B cell (primary cell): ENCODE data around the gene XXYLT1. TPM values are rescaled to one million over a fixed set of nuclear protein-coding genes. Genes with fewer than 3 reads are reported as not detected.

Source experiments
- ATAC-seq: fragments of 200-7000 bp; cut with Tn5 transposase; one replicate; pipeline ENCODE4 v1.10.0; 2021; ENCODE audit warnings: low read depth, mild to moderate bottlenecking, moderate number of reproducible peaks, moderate library complexity
- CTCF ChIA-PET: fragments of 350-600 bp; sonication (Branson Sonifier 250); formaldehyde crosslinking; loops from one replicate; lab custom pipeline; 2021; ENCODE audit warnings: antibody characterized with exemption, inconsistent platforms; lab: Charles Lee
- POLR2A ChIA-PET: fragments of 350-600 bp; sonication (Branson Sonifier 250); formaldehyde crosslinking; loops from one replicate; lab custom pipeline; 2021; ENCODE audit warnings: antibody characterized with exemption; lab: Charles Lee
- DNase-seq: peaks from one replicate; pipeline ENCODE4 v3.0.0; 2013
- H2AFZ ChIP-seq: 2 replicates; pipeline ENCODE4 v1.6.1; 2012; ENCODE audit warnings: mild to moderate bottlenecking, low read depth, low read length; ENCODE audit not compliant: insufficient read depth, poor library complexity, severe bottlenecking
- H3K27ac ChIP-seq, 2 donors: 1 replicate in 1 of 2; 2 replicates in 1 of 2; pipeline ENCODE4 v1.5.1; 2012 to 2013; ENCODE audit warnings: low read length in 2 of 2, mild to moderate bottlenecking in 2 of 2, moderate library complexity in 1 of 2
- H3K27me3 ChIP-seq, 4 experiments: fragments of 200-600 bp in 1 of 4; sonication (generic) in 1 of 4; replicated peaks in 1 of 4; 1 replicate in 2 of 4; 2 replicates in 2 of 4; pipeline versions ENCODE4 v1.6.1 to v1.7.0; 2013 to 2016; ENCODE audit warnings: low read length in 3 of 4, mild to moderate bottlenecking in 2 of 4, mixed read lengths in 1 of 4, moderate library complexity in 1 of 4; ENCODE audit not compliant: insufficient read depth in 4 of 4, control insufficient read depth in 3 of 4; ENCODE audit errors: control extremely low read depth in 1 of 4
- H3K36me3 ChIP-seq, 2 experiments: replicated peaks in 1 of 2; 1 replicate in 1 of 2; 2 replicates in 1 of 2; pipeline versions ENCODE4 v1.6.1 to v1.7.1; 2013; ENCODE audit warnings: low read length in 1 of 2; ENCODE audit not compliant: insufficient read depth in 2 of 2, control insufficient read depth in 1 of 2; ENCODE audit errors: control extremely low read depth in 1 of 2, extremely low read depth in 1 of 2
- H3K4me1 ChIP-seq, 2 donors: fragments of 200-600 bp in 1 of 2; sonication (generic) in 1 of 2; 1 replicate in 1 of 2; 2 replicates in 1 of 2; pipeline versions ENCODE4 v1.5.1 to v1.6.1; 2013 to 2017; ENCODE audit warnings: low read length in 2 of 2; ENCODE audit not compliant: control insufficient read depth in 2 of 2, insufficient read depth in 2 of 2
- H3K4me2 ChIP-seq: replicated peaks from 2 replicates; pipeline ENCODE3; 2012; ENCODE audit warnings: mild to moderate bottlenecking, low read depth, low read length; ENCODE audit not compliant: poor library complexity, severe bottlenecking
- H3K4me3 ChIP-seq, 5 experiments: fragments of 200-600 bp in 1 of 5; sonication (generic) in 1 of 5; 1 replicate in 3 of 5; 2 replicates in 2 of 5; pipeline versions ENCODE4 v1.5.1 to v1.7.0; 2011 to 2016; ENCODE audit warnings: low read length in 4 of 5, mild to moderate bottlenecking in 4 of 5, low read depth in 2 of 5, control low read depth in 1 of 5, moderate library complexity in 1 of 5; ENCODE audit not compliant: insufficient read depth in 1 of 5; ENCODE audit errors: control extremely low read depth in 1 of 5, extremely low read depth in 1 of 5
- H3K79me2 ChIP-seq: fragments of 200-600 bp; sonication (generic); one replicate; pipeline ENCODE4 v1.6.0; 2016; ENCODE audit warnings: low read length; ENCODE audit not compliant: control insufficient read depth, insufficient read depth
- H3K9ac ChIP-seq: fragments of 200-600 bp; sonication (generic); 2 replicates; pipeline ENCODE4 v1.6.1; 2017; ENCODE audit warnings: mild to moderate bottlenecking, low read length, moderate library complexity
- H3K9me3 ChIP-seq, 3 donors: one replicate each; pipeline versions ENCODE4 v1.6.1 to v1.7.1; 2013; ENCODE audit warnings: low read length in 2 of 3; ENCODE audit not compliant: control insufficient read depth in 2 of 3, insufficient read depth in 1 of 3; ENCODE audit errors: control extremely low read depth in 1 of 3
- H4K20me1 ChIP-seq: 2 replicates; pipeline ENCODE4 v1.6.0; 2012; ENCODE audit warnings: mild to moderate bottlenecking, low read length; ENCODE audit not compliant: insufficient read depth, control insufficient read depth, poor library complexity, severe bottlenecking
- H3K27ac Mint-ChIP-seq: one replicate; pipeline ENCODE4 v1.8.0; 2021; ENCODE audit warnings: mixed read lengths
- H3K27me3 Mint-ChIP-seq: one replicate; pipeline ENCODE4 v1.8.0; 2021; ENCODE audit warnings: mixed read lengths
- H3K4me1 Mint-ChIP-seq: one replicate; pipeline ENCODE4 v1.8.0; 2021; ENCODE audit warnings: mixed read lengths
- H3K4me3 Mint-ChIP-seq: one replicate; pipeline ENCODE4 v1.8.0; 2021; ENCODE audit warnings: mixed read lengths
- H3K9me3 Mint-ChIP-seq: one replicate; pipeline ENCODE4 v1.8.0; 2022; ENCODE audit warnings: mixed read lengths; ENCODE audit not compliant: insufficient read depth
- CTCF ChIP-seq: fragments of 200-600 bp; IDR thresholded peaks from one replicate; pipeline ENCODE4 v1.8.0; 2022; ENCODE audit warnings: antibody characterized with exemption, mild to moderate bottlenecking
- EZH2 ChIP-seq: IDR thresholded peaks from 2 replicates; pipeline ENCODE4 v1.6.1; 2012; ENCODE audit warnings: borderline replicate concordance, low read depth, mild to moderate bottlenecking, moderate library complexity, low read length; ENCODE audit not compliant: insufficient read depth, poor library complexity, severe bottlenecking
- WGBS: methylation state at CpG from one replicate; pipeline ENCODE4 v1.1.5; 2013; ENCODE audit warnings: missing lambda C conversion rate; ENCODE audit not compliant: insufficient coverage; 5-methylcytosine and 5-hydroxymethylcytosine counted together
- intact Hi-C: fragments of 100-400 bp; cut with micrococcal nuclease; formaldehyde crosslinking; loops from one replicate; pipeline ENCODE4 v1.10.0; 2022
- polyA plus RNA-seq: library from polyadenylated mRNA; depleted of rRNA; stranded (reverse); fragments of >200 nt; gene quantifications from 2 replicates; pipeline ENCODE4 v1.2.3, GENCODE V29; 2012
- total RNA-seq, 2 donors: library from RNA; stranded (reverse); fragments of 120-200 nt in 1 of 2; gene quantifications; 1 replicate in 1 of 2; 2 replicates in 1 of 2; pipeline versions ENCODE4 v1.2.3 to v1.2.4, GENCODE V29; 2013 to 2022

Gene XXYLT1
- total and polyA plus RNA-seq, 2 donors (not counting 1 experiment from before 2014, with no cell fraction given): 2.6 to 11.2 TPM

GRCh38 chr3:195125646-195126045 is 145.3 kb downstream of the XXYLT1 start:
- no peaks in the 10 kb centered on the region for H3K27me3 Mint-ChIP-seq
- H3K4me2 ChIP-seq: peak overlapping the region; percentile 20
- H3K27me3 ChIP-seq: no peaks in the 10 kb centered on the region
- no peak overlapping the region for H3K9ac ChIP-seq
- no peaks in the 10 kb centered on the region for H3K9me3 ChIP-seq
- intact Hi-C loops: no loop called here
- ATAC-seq: no peak
- WGBS: 95% methylated on average over 10 of the region's 11 CpGs
- H4K20me1 ChIP-seq: no peaks in the 10 kb centered on the region
- no peak for DNase-seq
- no peaks in the 10 kb centered on the region for H3K36me3 ChIP-seq
- peaks cover 37 to 52% of the 10 kb centered on the region in 2 donors for H3K4me1 ChIP-seq
- H3K9me3 Mint-ChIP-seq: no peaks in the 10 kb centered on the region
- H3K27ac ChIP-seq: no peak overlapping the region
- H3K79me2 ChIP-seq: no peaks in the 10 kb centered on the region
- peak overlapping the region; percentile 8 for H3K4me3 Mint-ChIP-seq
- peaks cover 59% of the 10 kb centered on the region for H3K4me1 Mint-ChIP-seq
- H3K27ac Mint-ChIP-seq: peak overlapping the region; percentile 69
- no peak for TF ChIP-seq CTCF
- no peak for TF ChIP-seq EZH2
- no peak overlapping the region for H2AFZ ChIP-seq
- H3K4me3 ChIP-seq: no peak overlapping the region
- POLR2A ChIA-PET: no interaction called here
- CTCF ChIA-PET: interaction anchor here (1.2 to 2.8 kb wide), 5 partner anchors 9 to 443 kb away, joined by 3 to 9 read pairs (median 8); no protein-coding TSS in a partner anchor

GRCh38 chr3:195124378-195124992 is 146.5 kb downstream of the XXYLT1 start:
- no peak for TF ChIP-seq CTCF
- no peak for TF ChIP-seq EZH2
- no peaks in the 10 kb centered on the region for H3K36me3 ChIP-seq
- H3K4me1 ChIP-seq: peaks cover 30 to 40% of the 10 kb centered on the region in 2 donors
- H4K20me1 ChIP-seq: no peaks in the 10 kb centered on the region
- H3K4me2 ChIP-seq: no peak overlapping the region
- DNase-seq: no peak
- H3K79me2 ChIP-seq: no peaks in the 10 kb centered on the region
- ATAC-seq: no peak
- no peak overlapping the region for H2AFZ ChIP-seq
- no peak overlapping the region for H3K4me3 ChIP-seq
- CTCF ChIA-PET: interaction anchor here (1.0 to 2.8 kb wide), 5 partner anchors 10 to 442 kb away, joined by 3 to 9 read pairs (median 4); no protein-coding TSS in a partner anchor
- no peak overlapping the region for H3K27ac Mint-ChIP-seq
- no peak overlapping the region for H3K9ac ChIP-seq
- intact Hi-C loops: no loop called here
- H3K9me3 Mint-ChIP-seq: no peaks in the 10 kb centered on the region
- peaks cover 47% of the 10 kb centered on the region for H3K4me1 Mint-ChIP-seq
- POLR2A ChIA-PET: no interaction called here
- H3K27ac ChIP-seq: no peak overlapping the region
- no peak overlapping the region for H3K4me3 Mint-ChIP-seq
- WGBS: 38% methylated on average over 12 of the region's 18 CpGs
- H3K27me3 Mint-ChIP-seq: no peaks in the 10 kb centered on the region
- no peaks in the 10 kb centered on the region for H3K9me3 ChIP-seq
- no peaks in the 10 kb centered on the region for H3K27me3 ChIP-seq
